A549 (cell line): Measurements from ENCODE around the gene TRERF1. TPM values are rescaled to one million over a fixed set of nuclear protein-coding genes. Genes with fewer than 3 reads are reported as not detected.
A peak's percentile ranks its signal among the peaks of the same experiment; 100 is the strongest.

Source experiments
- ATAC-seq, 2 experiments: fragments of 200-7000 bp in 1 of 2; fragments of >200 bp in 1 of 2; cut with Nextera tagmentation in 1 of 2; cut with Tn5 transposase in 1 of 2; 3 replicates each; pipeline versions ENCODE4 v1.8.0 to v1.9.1; 2018 to 2020; ENCODE audit warnings: mild to moderate bottlenecking in 1 of 2, moderate library complexity in 1 of 2
- CTCF ChIA-PET: fragments of 300-600 bp; sonication (Branson Sonifier 250); formaldehyde crosslinking; extraction: SDS; loops from one replicate; lab custom pipeline; 2021; ENCODE audit warnings: antibody characterized with exemption, inconsistent platforms; lab: Yijun Ruan, JAX
- POLR2A ChIA-PET: fragments of 350-600 bp; formaldehyde crosslinking; extraction: SDS; loops from one replicate; lab custom pipeline; 2021; ENCODE audit warnings: antibody characterized with exemption, inconsistent platforms; lab: Yijun Ruan, JAX
- DNase-seq, 2 experiments: peaks; one replicate each; pipeline versions ENCODE4 v3.0.0 to v3.0.0-alpha.2; 2011 to 2016; ENCODE audit warnings: low read depth in 1 of 2, low spot score in 1 of 2
- FAIRE-seq: peaks from 2 replicates; lab custom pipeline; 2011; peaks lifted over from hg19 to GRCh38; lab: Jason Lieb, UNC
- H3K27ac ChIP-seq, 2 experiments: fragments of >200 bp; sonication (Bioruptor Twin); formaldehyde crosslinking; 3 replicates each; pipeline ENCODE4 v1.5.1; 2016 to 2017
- H3K4me1 ChIP-seq: fragments of >200 bp; sonication (Bioruptor Twin); formaldehyde crosslinking; 3 replicates; pipeline ENCODE4 v1.6.1; 2016
- H3K4me2 ChIP-seq: fragments of >200 bp; sonication (Bioruptor Twin); formaldehyde crosslinking; 3 replicates; pipeline ENCODE4 v1.6.1; 2016
- H3K4me3 ChIP-seq: fragments of >200 bp; sonication (Bioruptor Twin); formaldehyde crosslinking; 3 replicates; pipeline ENCODE4 v1.5.1; 2016
- H3K9me3 ChIP-seq: fragments of >200 bp; sonication (Bioruptor Twin); formaldehyde crosslinking; 3 replicates; pipeline ENCODE4 v1.6.1; 2016
- ATOH8 ChIP-seq: fragments of 250-450 bp; sonication (Bioruptor Pico); IDR thresholded peaks from 2 replicates; pipeline ENCODE4 v1.5.0; 2020; ENCODE audit warnings: low read depth, mild to moderate bottlenecking, moderate library complexity
- BHLHE40 ChIP-seq: IDR thresholded peaks from 2 replicates; pipeline ENCODE4 v1.6.1; 2012; ENCODE audit warnings: low read depth, low read length, inconsistent platforms
- CHD4 ChIP-seq: fragments of 200-600 bp; sonication (generic); IDR thresholded peaks from 2 replicates; pipeline ENCODE4 v1.6.1; 2016; ENCODE audit warnings: antibody characterized with exemption, mild to moderate bottlenecking, borderline replicate concordance
- CTCF ChIP-seq: fragments of >200 bp; sonication (Bioruptor Twin); formaldehyde crosslinking; IDR thresholded peaks from 3 replicates; pipeline ENCODE4 v1.5.1; 2016
- ELK1 ChIP-seq: fragments of 150-350 bp; IDR thresholded peaks from 2 replicates; pipeline ENCODE4 v1.6.1; 2014; ENCODE audit warnings: low read depth, mild to moderate bottlenecking, low read length
- FOSB ChIP-seq: fragments of 250-450 bp; sonication (Bioruptor Pico); IDR thresholded peaks from 2 replicates; pipeline ENCODE4 v1.5.0; 2020; ENCODE audit warnings: mild to moderate bottlenecking, moderate library complexity
- FOSL2 ChIP-seq, 2 experiments: fragments of 450-650 bp in 1 of 2; fragments of >200 bp in 1 of 2; sonication (Bioruptor Twin) in 1 of 2; formaldehyde crosslinking; IDR thresholded peaks; 2 replicates each; pipeline versions ENCODE4 v1.5.0 to v1.6.1; 2016 to 2020; ENCODE audit warnings: mild to moderate bottlenecking in 1 of 2, moderate library complexity in 1 of 2
- GATA3 ChIP-seq: IDR thresholded peaks from 2 replicates; pipeline ENCODE4 v1.6.1; 2012; ENCODE audit warnings: borderline replicate concordance
- HDAC2 ChIP-seq: fragments of 200-600 bp; sonication (generic); IDR thresholded peaks from 2 replicates; pipeline ENCODE4 v1.6.1; 2016
- HMGXB4 ChIP-seq: fragments of 250-450 bp; sonication (Bioruptor Pico); IDR thresholded peaks from 2 replicates; pipeline ENCODE4 v1.5.0; 2021; ENCODE audit warnings: mild to moderate bottlenecking, moderate library complexity, borderline replicate concordance
- JUN ChIP-seq, 2 experiments: fragments of >200 bp; sonication (Bioruptor Twin); formaldehyde crosslinking; IDR thresholded peaks; 2 replicates in 1 of 2; 3 replicates in 1 of 2; pipeline ENCODE4 v1.6.1; 2016 to 2017
- JUNB ChIP-seq: fragments of >200 bp; sonication (Bioruptor Twin); formaldehyde crosslinking; IDR thresholded peaks from 2 replicates; pipeline ENCODE4 v1.6.1; 2016
- MAFK ChIP-seq: fragments of 450-650 bp; IDR thresholded peaks from 2 replicates; pipeline ENCODE4 v1.6.1; 2014; ENCODE audit not compliant: partially characterized antibody
- MYC ChIP-seq: IDR thresholded peaks from 2 replicates; pipeline ENCODE4 v1.6.1; 2012; ENCODE audit warnings: mild to moderate bottlenecking, inconsistent platforms, low read length, improper control_type of control experiment, borderline replicate concordance
- NR3C1 ChIP-seq: fragments of >200 bp; sonication (Bioruptor Twin); formaldehyde crosslinking; IDR thresholded peaks from 3 replicates; pipeline ENCODE4 v1.6.1; 2017
- PHF8 ChIP-seq: fragments of 200-600 bp; sonication (generic); IDR thresholded peaks from 2 replicates; pipeline ENCODE4 v1.6.1; 2016; ENCODE audit warnings: low read depth, mild to moderate bottlenecking, antibody characterized with exemption, moderate library complexity, borderline replicate concordance
- POLR2A ChIP-seq: IDR thresholded peaks from 2 replicates; pipeline ENCODE4 v1.6.1; 2012; ENCODE audit warnings: mild to moderate bottlenecking, low read length
- RCOR1 ChIP-seq: fragments of 150-350 bp; IDR thresholded peaks from 2 replicates; pipeline ENCODE4 v1.6.1; 2014; ENCODE audit warnings: antibody characterized with exemption, low read length, low read depth
- SREBF2 ChIP-seq: fragments of 450-650 bp; IDR thresholded peaks from 2 replicates; pipeline ENCODE4 v1.6.1; 2014; ENCODE audit warnings: mild to moderate bottlenecking, moderate library complexity
- TFCP2L1 ChIP-seq: fragments of 250-450 bp; sonication (Bioruptor Pico); IDR thresholded peaks from 2 replicates; pipeline ENCODE4 v1.5.0; 2021; ENCODE audit warnings: mild to moderate bottlenecking
- ZFP36 ChIP-seq: fragments of 450-650 bp; IDR thresholded peaks from 2 replicates; pipeline ENCODE4 v1.6.1; 2014; ENCODE audit warnings: borderline replicate concordance; ENCODE audit not compliant: partially characterized antibody
- WGBS: methylation state at CpG from one replicate; pipeline ENCODE4 v1.1.6; 2017; ENCODE audit errors: missing lambda C conversion rate; 5-methylcytosine and 5-hydroxymethylcytosine counted together
- polyA plus RNA-seq, 4 experiments: library from polyadenylated mRNA; depleted of rRNA in 3 of 4; stranded (reverse); fragments of >200 nt; fragmentation: RNase III in 1 of 4; extraction: RNeasy Plus Mini Kit Qiagen cat#74134 plus additional on column Dnase treatment in 1 of 4; gene quantifications; 2 replicates in 3 of 4; 3 replicates in 1 of 4; pipeline ENCODE4 v1.2.3, GENCODE V29; 2011 to 2017

Gene TRERF1
- polyA plus RNA-seq, 2 of the 4 experiments (the other 2 are of a cell fraction) = 2.4 to 3.5 TPM

- H3K4me3 ChIP-seq = no peak overlapping the region
- ATAC-seq (no peak), DNase-seq (no peak), FAIRE-seq (no peak)
- H3K9me3 ChIP-seq = no peaks in the 10 kb centered on the region
- WGBS = 86% methylated on average over 3 of the region's 3 CpGs
- peaks cover 9% of the 10 kb centered on the region; the same call in 2 of the 3 replicates for H3K4me1 ChIP-seq
- H3K27ac ChIP-seq = no peak overlapping the region
- no peak for TF ChIP-seq CHD4
- no peak for TF ChIP-seq FOSL2 (IDR thresholded peaks at IDR 0.05)
- TF ChIP-seq FOSL2 (CRISPR knock-in tag; IDR thresholded peaks at IDR 0.05) = no peak
- no peak for TF ChIP-seq ELK1
- TF ChIP-seq NR3C1 = no peak
- no peak for TF ChIP-seq FOSB (CRISPR knock-in tag)
- no peak for TF ChIP-seq HDAC2
- TF ChIP-seq BHLHE40 = no peak
- TF ChIP-seq POLR2A = no peak
- TF ChIP-seq ATOH8 = no peak
- no peak for TF ChIP-seq JUNB
- no peak for TF ChIP-seq MAFK
- no peak for TF ChIP-seq ZFP36
- TF ChIP-seq SREBF2 = no peak
- POLR2A ChIA-PET = interaction anchor here (0.5 kb wide), 1 partner anchor 14 kb away, joined by 3 read pairs; no protein-coding TSS in a partner anchor
- no peak overlapping the region for H3K4me2 ChIP-seq
- CTCF ChIA-PET = interaction anchor here (1.0 to 1.2 kb wide), 2 partner anchors 149 to 245 kb away, joined by 3 to 4 read pairs; partner anchors contain the start of gene TRERF1
These were observed 149.3 kb downstream of the TRERF1 start for GRCh38 chr6:42302411-42302810.

GRCh38 chr6:42301986-42302385, 149.7 kb downstream of the TRERF1 start:
- 82% methylated on average over 1 of the region's 1 CpG for WGBS
- POLR2A ChIA-PET = no interaction called here
- TF ChIP-seq HMGXB4 (no peak), RCOR1 (no peak), GATA3 (no peak)
- Histone ChIP-seq H3K4me1 (peaks cover 9% of the 10 kb centered on the region; the same call in 2 of the 3 replicates), H3K4me3 (no peak overlapping the region), H3K4me2 (no peak overlapping the region), H3K27ac (no peak overlapping the region), H3K9me3 (no peaks in the 10 kb centered on the region)
- CTCF ChIA-PET = interaction anchor here (1.0 to 1.3 kb wide), 3 partner anchors 42 to 246 kb away, joined by 3 to 4 read pairs (median 4); partner anchors contain the start of gene TRERF1
- no peak for FAIRE-seq
- no peak for ATAC-seq
- no peak for DNase-seq

GRCh38 chr6:42300701-42301100, 151.0 kb downstream of the TRERF1 start:
- POLR2A ChIA-PET = no interaction called here
- ATAC-seq = peak in 1 of 2 experiments; percentile 75; a peak in 4 of 6 replicates
- CTCF ChIA-PET = interaction anchor here (1.2 to 1.3 kb wide), 2 partner anchors 17 to 40 kb away, joined by 4 read pairs; no protein-coding TSS in a partner anchor

More at GRCh38 chr6:42300701-42301100, 151.0 kb downstream of the TRERF1 start:
- no peaks in the 10 kb centered on the region for H3K9me3 ChIP-seq
- H3K4me1 ChIP-seq = peaks cover 9% of the 10 kb centered on the region; the same call in 2 of the 3 replicates
- no peak overlapping the region for H3K4me3 ChIP-seq
- 0% methylated on average over 1 of the region's 1 CpG for WGBS
- FAIRE-seq (no peak), DNase-seq (peak in 1 of 2 experiments; percentile 26)
- peak overlapping the region; percentile 37; the same call in 1 of the 3 replicates for H3K4me2 ChIP-seq
- TF ChIP-seq JUNB (no peak), ATOH8 (no peak), MYC (no peak), MAFK (no peak), FOSL2 (IDR thresholded peaks at IDR 0.05) (no peak), FOSL2 (CRISPR knock-in tag; IDR thresholded peaks at IDR 0.05) (no peak), TFCP2L1 (CRISPR knock-in tag) (no peak), JUN (IDR thresholded peaks at IDR 0.05) (no peak), PHF8 (no peak), CTCF (no peak)
- TF ChIP-seq, all 56 proteins: peak for 0
- H3K27ac ChIP-seq = no peak overlapping the region
